ENCODE measurements around the gene MPPED1.

The MPPED1 gene

DNA sequence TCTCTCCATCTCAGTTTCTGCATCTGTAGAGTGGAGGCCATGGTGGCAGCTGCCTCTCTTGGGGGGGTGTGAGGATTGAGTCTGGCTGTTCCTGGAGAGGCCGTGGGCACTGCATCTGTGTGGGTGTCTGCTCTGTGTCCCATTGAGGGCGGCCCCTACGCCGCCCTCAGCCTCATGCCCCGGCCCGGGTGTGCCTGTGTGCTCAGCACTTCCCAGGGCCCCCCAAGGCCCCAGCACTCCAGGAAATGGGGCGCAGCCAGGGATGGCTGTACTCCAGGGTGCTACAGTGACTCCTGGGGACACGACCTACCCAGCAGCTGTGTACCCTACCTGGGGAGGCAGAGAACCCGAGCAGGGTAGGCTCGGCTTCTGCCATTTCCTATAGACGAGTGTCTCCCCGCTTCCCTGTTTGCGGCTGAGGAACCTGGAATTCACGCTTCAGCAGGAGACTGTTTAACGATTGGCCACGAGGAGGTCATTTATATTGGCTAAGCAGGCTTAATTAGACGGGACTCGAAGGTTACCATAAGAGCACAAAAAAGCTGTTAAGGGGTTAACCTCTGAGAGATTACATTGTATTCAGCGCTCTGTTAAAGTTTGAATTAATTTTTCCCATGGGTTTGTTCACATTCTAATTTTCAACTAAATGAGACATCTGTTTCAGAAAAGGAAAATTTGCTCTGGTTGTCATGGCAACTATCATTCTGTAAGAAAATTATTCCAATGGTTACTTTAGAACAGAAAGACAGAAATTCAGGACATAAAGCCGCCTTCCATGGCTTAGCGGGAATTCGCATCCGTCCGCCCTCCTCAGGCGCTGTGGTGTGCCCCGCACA, 76.4 kb downstream of the MPPED1 start:
- no peak overlapping the region for H3K27ac ChIP-seq
- no peak for DNase-seq (ENCODE audit: low read depth, low spot score)

DNA sequence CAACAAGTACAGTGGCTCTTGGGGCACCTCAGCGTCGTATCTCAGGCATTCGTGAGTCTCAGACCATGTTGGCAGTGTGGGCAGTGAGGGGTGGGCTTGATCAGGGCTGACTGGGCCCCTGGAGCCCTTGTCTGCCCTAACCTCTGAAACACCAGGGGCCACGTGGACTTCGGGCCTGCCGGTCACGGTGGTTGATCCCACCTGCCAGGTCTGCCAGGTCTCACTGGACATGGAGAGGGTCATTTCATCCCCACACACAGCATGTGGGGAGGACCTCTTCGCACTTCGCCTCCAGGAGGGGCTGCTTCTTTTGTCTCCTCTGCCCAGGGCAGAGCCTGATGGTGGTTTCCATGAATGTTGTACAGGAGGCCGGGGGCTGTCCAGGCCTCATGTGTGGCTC, 77.1 kb downstream of the MPPED1 start:
- H3K27ac ChIP-seq, result no peak overlapping the region
- DNase-seq (ENCODE audit: low read depth, low spot score), result no peak

DNA sequence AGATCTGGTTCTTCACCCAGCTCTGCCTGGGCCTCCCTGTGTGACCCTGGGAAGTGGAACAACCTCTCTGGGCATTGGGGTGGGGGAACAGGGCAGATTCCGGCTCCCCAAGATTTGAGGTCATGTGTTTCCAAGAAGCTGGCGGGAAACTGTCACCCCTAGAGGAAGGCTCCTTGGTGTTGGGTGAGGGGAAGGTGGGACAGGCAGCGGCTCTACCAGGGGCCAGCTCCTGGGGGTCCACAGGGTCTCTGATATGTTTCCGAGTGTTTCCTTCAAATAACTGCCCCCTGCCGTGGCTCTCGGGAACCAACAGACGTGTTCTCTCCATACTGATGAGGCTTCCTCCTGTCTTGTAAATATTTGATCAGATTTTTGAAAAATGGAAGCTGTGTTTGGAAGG, 78.5 kb downstream of the MPPED1 start:
- no peak overlapping the region for H3K27ac ChIP-seq
- DNase-seq (ENCODE audit: low read depth, low spot score), result no peak

GRCh38 chr22:43491177-43491576, 79.4 kb downstream of the MPPED1 start:
- no peak overlapping the region for H3K27ac ChIP-seq

GRCh38 chr22:43491737-43492136, 79.9 kb downstream of the MPPED1 start:
- DNase-seq (ENCODE audit: low read depth, low spot score), result no peak

More at GRCh38 chr22:43491177-43491576, 79.4 kb downstream of the MPPED1 start:
- DNase-seq (ENCODE audit: low read depth, low spot score), result no peak

GRCh38 chr22:43493297-43493696, 81.5 kb downstream of the MPPED1 start:
- no peak for DNase-seq (ENCODE audit: low read depth, low spot score)
- H3K27ac ChIP-seq, result no peak overlapping the region

More at GRCh38 chr22:43491737-43492136, 79.9 kb downstream of the MPPED1 start:
- H3K27ac ChIP-seq, result no peak overlapping the region

DNA sequence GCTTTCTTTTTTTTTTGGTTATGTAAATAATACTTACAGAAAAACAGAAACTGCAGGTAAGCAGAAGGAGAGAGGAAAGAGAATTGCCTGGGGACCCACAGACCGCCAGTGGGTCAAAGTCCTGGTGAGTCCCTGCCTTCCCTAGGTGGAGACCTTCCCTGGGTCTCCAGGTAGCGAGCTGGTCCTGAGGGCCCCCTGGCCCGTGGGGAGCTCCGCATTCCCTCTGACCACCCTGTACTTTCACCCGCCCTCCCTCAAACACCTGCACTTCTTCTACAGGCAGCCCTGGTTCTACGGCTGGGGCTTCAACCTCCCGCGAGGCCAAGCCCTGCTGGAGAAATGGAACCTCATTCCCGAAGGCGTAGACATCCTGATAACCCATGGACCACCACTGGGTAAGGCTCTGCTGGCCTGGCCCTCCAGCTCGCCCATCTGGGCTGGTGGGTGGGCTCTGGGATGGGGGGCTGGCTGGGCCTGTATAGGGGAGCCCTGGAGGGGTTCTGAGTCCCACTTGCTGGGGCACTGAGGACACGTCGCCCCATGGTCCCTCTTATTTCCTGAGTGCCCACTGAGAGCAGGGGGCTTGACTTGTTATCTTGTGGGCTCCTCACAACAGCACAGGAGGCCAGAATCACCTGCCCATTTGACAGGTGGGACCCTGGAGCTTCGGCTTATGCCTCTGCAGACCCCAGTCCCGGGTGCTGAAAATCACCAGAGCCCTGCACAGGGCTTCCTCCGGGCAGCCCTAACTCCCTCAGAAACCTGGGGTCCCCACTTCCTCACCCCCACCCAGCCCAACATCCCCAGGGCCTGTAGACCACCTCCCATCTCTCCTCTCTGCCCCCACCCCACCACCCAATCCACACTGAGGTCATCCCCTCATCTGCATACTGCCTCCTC, 86.4 kb downstream of the MPPED1 start:
- no peak for DNase-seq (ENCODE audit: low read depth, low spot score)
- H3K27ac ChIP-seq, result no peak overlapping the region

DNA sequence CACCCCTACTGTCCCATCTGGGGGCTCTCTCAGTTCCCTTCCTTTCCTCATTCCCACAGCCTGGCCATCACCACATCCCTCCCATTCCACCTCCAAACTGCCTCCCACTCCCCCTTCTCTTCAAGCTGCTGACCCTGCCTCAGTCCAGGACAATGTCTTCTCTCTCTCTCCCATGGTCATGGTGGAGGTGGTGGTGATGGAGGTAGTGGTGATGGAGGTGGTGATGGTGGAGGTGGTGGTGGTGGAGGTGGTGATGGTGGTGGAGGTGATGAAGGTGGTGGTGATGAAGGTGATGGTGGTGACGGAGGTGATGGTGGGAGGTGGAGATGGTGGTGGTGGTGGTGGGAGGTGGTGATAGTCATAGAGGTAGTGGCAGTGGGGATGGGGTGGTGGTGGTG, 87.0 kb downstream of the MPPED1 start:
- H3K27ac ChIP-seq, result no peak overlapping the region
- no peak for DNase-seq (ENCODE audit: low read depth, low spot score)

DNA sequence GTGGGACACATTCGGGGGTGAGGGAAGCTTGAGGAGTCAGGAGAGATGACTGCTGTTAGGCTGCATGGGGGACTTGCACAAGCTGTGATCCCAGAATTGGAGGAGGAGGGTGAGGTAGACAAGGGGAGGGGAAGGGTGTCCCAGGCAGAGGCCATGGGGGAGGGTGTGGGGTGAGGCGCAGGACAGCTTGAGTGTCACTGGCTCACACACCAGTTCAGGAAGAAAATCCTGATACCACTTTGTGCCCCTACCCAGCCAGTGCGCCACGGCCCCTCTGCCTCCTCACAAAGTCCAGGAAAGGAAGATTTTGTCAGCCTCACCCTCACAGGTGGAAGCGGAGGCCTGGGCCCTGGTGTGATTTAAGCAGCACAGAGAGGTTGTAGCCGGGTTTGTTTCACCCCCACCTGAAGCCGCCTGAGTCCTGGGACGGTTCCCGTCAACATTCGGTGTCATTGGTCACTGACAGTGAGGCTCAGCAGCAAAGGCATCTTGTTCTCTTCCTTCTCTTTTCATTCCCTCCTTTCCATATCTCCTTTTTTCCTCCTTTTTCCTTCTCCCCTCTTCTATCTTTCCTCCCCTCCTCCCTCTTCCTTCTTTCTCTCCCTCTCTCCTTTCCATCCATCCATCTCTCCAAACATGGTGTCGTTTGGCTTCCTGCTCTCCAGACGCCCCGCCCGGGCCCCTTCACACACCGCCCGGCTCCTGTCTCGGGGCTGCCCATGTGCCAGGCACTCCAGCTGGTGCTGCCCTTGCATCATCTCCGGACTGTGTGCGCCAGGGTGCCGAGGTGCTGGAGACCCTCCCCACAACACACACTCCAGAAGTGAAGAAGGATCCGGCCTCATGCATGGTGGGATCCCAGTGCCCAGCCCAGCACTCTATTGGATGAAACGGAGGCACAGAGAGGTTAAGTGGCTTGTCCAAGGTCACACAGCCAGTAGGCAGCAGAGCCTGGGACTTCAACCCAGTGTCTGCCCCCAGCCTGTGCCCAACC, 89.3 kb downstream of the MPPED1 start:
- no peak overlapping the region for H3K27ac ChIP-seq
- no peak for DNase-seq (ENCODE audit: low read depth, low spot score)

DNA sequence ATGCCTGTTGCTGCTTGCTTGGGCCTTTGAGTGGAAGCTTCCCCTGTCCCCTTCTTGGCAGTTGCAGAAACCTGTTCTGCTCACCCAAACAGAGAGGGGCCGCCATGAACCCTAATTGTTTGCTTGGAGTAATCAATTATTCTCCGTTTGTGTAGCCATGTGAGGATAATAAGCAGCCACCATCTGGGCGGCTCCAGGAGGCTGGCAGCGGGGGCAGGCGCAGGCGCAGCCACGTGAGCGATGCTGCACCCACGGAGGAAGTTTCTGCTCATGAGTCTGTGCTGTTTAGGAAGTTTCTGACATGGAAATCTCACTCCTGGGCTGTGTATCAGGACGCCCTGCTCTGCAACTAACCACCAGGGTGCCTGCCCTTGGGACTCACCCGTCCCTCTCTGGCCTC, 90.1 kb downstream of the MPPED1 start:
- DNase-seq (ENCODE audit: low read depth, low spot score), result no peak
- H3K27ac ChIP-seq, result no peak overlapping the region

DNA sequence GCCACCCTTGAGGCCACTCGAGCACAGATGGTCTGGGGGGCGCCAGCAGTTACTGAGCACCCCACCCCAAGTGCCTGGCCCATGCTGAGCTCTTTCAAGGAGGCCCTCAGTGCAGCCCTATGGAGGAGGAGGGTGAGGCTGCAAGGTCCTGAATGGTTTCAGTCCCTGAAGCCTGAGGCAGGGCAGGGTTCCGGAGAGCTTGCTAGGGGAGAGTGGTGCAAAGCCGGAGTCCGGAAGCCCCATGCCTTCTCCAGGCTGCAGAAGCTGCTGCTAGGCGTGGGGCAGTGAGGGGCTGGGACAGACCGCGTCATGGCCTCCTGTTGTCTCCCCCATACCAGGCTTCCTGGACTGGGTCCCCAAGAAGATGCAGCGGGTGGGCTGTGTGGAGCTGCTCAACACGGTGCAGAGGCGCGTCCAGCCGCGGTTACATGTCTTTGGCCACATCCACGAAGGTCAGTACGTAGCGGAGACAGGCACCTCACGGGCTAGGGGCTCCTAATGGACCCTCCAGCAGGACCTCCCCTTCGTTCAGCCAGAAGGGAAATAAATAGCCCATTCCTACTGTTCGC, 90.6 kb downstream of the MPPED1 start:
- DNase-seq (ENCODE audit: low read depth, low spot score), result no peak
- no peak overlapping the region for H3K27ac ChIP-seq

DNA sequence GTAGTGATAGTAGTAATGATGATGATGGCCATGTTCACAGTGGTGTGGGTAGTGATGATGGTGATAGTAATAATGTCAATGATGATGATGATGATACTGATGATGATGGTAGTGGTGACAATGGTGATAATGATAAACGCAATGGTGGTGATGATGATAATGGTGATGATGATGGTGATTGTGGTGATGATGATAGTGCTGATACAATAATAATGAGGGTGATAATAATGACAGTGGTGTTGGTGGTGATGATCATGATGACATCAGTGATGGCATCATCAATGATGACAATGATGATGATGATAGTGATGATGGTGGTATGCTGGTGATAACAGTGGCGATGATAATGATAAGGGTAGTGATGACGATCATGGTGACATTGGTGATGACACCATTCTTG, 92.3 kb downstream of the MPPED1 start:
- no peak for DNase-seq (ENCODE audit: low read depth, low spot score)
- H3K27ac ChIP-seq, result no peak overlapping the region

- DNase-seq (ENCODE audit: low read depth, low spot score), result no peak
- no peak overlapping the region for H3K27ac ChIP-seq
These were observed 93.0 kb downstream of the MPPED1 start for GRCh38 chr22:43504666-43505261.

DNA sequence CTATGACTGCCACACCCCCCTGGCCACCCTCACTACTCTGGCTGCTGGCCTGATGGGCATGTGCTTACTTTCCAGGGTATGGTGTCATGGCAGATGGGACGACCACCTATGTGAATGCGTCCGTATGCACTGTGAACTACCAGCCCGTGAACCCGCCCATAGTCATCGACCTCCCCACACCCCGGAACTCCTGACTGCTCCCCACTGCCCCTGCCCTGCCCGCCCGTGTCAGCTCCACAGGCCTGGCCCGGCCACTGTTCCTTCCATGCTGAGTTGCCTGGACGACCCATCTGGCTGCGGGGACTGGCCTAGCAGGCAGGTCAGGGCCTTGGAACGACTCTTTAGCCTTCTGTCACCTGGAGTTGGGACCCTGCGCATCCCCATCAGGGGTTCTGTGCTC, 93.6 kb downstream of the MPPED1 start:
- no peak overlapping the region for H3K27ac ChIP-seq
- DNase-seq (ENCODE audit: low read depth, low spot score), result no peak

DNA sequence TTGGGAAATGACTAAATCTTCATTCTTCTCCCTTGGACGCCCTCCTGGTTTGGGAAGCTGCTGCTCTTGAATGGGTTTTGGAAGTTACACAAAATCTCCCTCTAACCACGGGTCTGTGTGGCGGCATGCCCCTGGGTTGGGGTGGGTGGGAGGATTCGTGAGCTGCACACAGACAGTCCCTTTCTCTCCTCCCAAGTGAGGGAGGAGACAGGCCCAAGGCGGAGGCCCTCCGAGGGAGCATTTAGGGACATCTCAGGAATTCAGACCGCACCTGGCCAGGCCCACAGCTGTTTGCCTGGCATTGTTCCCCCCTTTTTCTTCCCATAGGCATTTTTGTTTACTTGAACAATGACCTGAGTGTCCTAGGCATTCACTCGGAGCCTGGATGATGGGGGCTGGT, 94.1 kb downstream of the MPPED1 start:
- DNase-seq (ENCODE audit: low read depth, low spot score), result no peak
- H3K27ac ChIP-seq, result no peak overlapping the region

DNA sequence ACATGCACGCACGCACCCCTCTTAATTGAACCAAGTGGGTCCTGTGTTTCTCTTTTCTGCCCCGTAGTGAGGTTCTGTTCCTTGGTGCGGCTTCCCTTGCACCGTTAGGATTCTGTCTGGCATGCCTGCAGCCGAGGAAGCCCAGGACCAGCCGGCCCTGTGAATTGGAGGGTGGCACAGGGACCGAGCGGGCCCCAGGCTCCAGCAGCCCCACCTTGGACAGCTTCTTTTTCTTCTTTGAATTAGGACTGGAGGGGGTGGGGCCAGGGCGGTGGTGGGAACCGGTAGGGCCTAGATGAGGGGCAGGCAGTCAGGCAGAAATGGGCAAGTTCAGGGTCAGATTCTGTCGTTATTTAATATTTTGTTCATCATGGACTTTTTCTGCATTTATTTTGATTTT, 94.7 kb downstream of the MPPED1 start:
- H3K27ac ChIP-seq, result no peak overlapping the region
- DNase-seq (ENCODE audit: low read depth, low spot score), result no peak

GRCh38 chr22:43507235-43507634, 95.4 kb downstream of the MPPED1 start:
- no peak for DNase-seq (ENCODE audit: low read depth, low spot score)
- no peak overlapping the region for H3K27ac ChIP-seq

DNA sequence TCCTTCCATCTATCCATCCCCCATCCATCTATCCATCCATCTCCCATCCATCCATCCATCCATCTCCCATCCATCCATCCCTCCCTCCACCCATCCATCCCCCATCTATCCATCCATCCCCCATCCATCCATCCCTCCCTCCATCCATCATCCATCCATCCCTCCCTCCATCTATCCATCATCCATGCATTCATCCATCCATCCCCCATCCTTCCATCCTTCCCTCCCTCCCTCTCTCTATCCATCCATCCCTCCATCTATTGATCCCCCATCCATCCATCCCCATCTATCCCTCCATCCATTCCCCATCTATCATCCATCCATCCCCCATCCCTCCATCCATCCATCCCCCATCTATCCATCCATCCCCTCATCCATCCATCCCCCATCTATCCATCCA, 96.7 kb downstream of the MPPED1 start:
- DNase-seq (ENCODE audit: low read depth, low spot score), result no peak

DNA sequence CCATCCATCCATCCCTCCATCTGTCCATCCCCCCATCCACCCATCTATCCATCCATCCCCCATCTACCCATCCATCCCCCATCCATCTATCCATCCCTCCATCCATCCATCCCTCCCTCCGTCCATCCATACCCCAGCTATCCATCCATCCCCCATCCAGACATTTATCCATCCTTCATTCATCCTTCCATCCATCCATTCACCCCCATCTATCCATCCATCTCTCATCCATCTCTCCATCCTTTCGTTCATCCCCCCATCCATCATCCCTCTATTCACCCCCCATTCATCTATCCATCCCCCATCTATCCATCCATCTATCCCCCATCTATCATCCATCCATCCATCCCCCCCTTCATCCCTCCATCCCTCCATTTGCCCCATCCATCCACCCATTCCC, 97.5 kb downstream of the MPPED1 start:
- H3K27ac ChIP-seq, result no peak overlapping the region
- no peak for DNase-seq (ENCODE audit: low read depth, low spot score)

More for the DNA sequence above, 96.7 kb downstream of the MPPED1 start:
- H3K27ac ChIP-seq, result no peak overlapping the region
